ENCODE data around the gene GZF1.

DNA sequence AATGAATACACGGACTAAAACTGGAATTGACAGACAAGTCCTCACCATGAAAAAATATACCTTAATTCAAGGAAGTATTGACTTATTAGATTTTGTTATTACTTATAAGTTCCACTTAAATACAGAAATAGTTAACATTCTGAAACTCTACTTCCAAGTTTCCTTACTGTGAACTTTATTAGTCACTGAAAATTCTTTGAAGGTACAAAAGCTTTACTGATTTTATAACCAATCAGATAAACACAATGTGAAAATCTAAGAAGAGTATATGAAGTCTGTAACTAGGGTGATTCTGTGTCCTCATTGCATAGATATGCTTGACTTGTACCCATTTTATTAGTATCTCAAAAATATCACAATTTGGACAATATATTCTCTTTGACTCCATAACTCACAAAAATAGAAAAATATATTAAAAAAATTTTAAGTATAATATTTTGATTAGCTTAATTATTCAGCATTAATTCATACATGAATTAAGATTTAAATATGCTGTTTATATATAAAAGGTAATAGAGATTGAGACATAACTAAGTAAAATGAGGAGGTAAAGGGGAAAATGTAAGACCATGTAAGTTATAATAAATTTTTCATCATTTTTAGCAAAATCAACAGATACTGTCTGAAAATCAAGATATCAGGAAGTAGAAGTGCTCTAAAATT lies 52.7 kb downstream of the GZF1 start:
- TF ChIP-seq, protein P1, sequence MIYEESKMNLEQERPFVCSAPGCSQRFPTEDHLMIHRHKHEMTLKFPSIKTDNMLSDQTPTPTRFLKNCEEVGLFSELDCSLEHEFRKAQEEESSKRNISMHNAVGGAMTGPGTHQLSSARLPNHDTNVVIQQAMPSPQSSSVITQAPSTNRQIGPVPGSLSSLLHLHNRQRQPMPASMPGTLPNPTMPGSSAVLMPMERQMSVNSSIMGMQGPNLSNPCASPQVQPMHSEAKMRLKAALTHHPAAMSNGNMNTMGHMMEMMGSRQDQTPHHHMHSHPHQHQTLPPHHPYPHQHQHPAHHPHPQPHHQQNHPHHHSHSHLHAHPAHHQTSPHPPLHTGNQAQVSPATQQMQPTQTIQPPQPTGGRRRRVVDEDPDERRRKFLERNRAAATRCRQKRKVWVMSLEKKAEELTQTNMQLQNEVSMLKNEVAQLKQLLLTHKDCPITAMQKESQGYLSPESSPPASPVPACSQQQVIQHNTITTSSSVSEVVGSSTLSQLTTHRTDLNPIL (CRISPR knock-in tag; IDR thresholded peaks at IDR 0.05; ENCODE audit: low read depth) = no peak
- no peak for TF ChIP-seq ZFP3 (CRISPR knock-in tag; IDR thresholded peaks at IDR 0.05)
- no peak for TF ChIP-seq PPARA (CRISPR knock-in tag; IDR thresholded peaks at IDR 0.05; ENCODE audit: borderline replicate concordance)
- no peak for TF ChIP-seq RARB (CRISPR knock-in tag; IDR thresholded peaks at IDR 0.05)
- TF ChIP-seq ISL1 (CRISPR knock-in tag; IDR thresholded peaks at IDR 0.05) = no peak
